GM23338 (cell line): ENCODE measurements around the gene TRIM45. TPM values are rescaled to one million over a fixed set of nuclear protein-coding genes. Genes with fewer than 3 reads are reported as not detected.

Experiments used
- ATAC-seq: fragments of 200-7000 bp; cut with Tn5 transposase; 3 replicates; pipeline ENCODE4 v1.9.1; 2020
- DNase-seq: peaks from one replicate; pipeline ENCODE4 v3.0.0-alpha.2; 2015; ENCODE audit warnings: low spot score
- H2AFZ ChIP-seq: fragments of 200-600 bp; sonication (generic); 2 replicates; pipeline ENCODE4 v1.8.0; 2016; ENCODE audit warnings: antibody characterized with exemption, mild to moderate bottlenecking, moderate library complexity
- H3F3A ChIP-seq: fragments of 200-600 bp; sonication (generic); replicated peaks from 2 replicates; pipeline ENCODE4 v1.8.0; 2017; ENCODE audit warnings: antibody characterized with exemption, mixed run types, low read depth
- H3K27ac ChIP-seq: fragments of 200-600 bp; sonication (generic); 2 replicates; pipeline ENCODE4 v1.6.1; 2016; ENCODE audit warnings: low read depth
- H3K27me3 ChIP-seq: fragments of 200-600 bp; sonication (generic); 2 replicates; pipeline ENCODE4 v1.8.0; 2016; ENCODE audit warnings: mild to moderate bottlenecking, mixed run types, moderate library complexity; ENCODE audit not compliant: insufficient read depth
- H3K36me3 ChIP-seq: fragments of 200-600 bp; sonication (generic); 2 replicates; pipeline ENCODE4 v1.8.0; 2016; ENCODE audit warnings: mild to moderate bottlenecking; ENCODE audit not compliant: insufficient read depth
- H3K4me1 ChIP-seq: fragments of 200-600 bp; sonication (generic); 2 replicates; pipeline ENCODE4 v1.8.0; 2016; ENCODE audit warnings: mild to moderate bottlenecking, moderate library complexity; ENCODE audit not compliant: insufficient read depth
- H3K4me2 ChIP-seq: fragments of 200-600 bp; sonication (generic); 2 replicates; pipeline ENCODE4 v1.7.1; 2017; ENCODE audit warnings: mixed run types
- H3K4me3 ChIP-seq: fragments of 200-600 bp; sonication (generic); 2 replicates; pipeline ENCODE4 v1.6.1; 2016; ENCODE audit warnings: mixed run types
- H3K79me2 ChIP-seq: fragments of 200-600 bp; sonication (generic); replicated peaks from 2 replicates; pipeline ENCODE4 v1.8.0; 2017; ENCODE audit warnings: mild to moderate bottlenecking; ENCODE audit not compliant: insufficient read depth
- H3K9me2 ChIP-seq: fragments of 200-600 bp; sonication (generic); 2 replicates; pipeline ENCODE4 v1.8.0; 2017; ENCODE audit not compliant: insufficient read depth
- H4K20me1 ChIP-seq: fragments of 200-600 bp; sonication (generic); replicated peaks from 2 replicates; pipeline ENCODE4 v1.8.0; 2017; ENCODE audit warnings: mild to moderate bottlenecking; ENCODE audit not compliant: insufficient read depth
- H3K27ac Mint-ChIP-seq: 2 replicates; pipeline ENCODE4 v1.8.0; 2020; ENCODE audit warnings: inconsistent platforms, mild to moderate bottlenecking, moderate library complexity, mixed read lengths
- H3K27me3 Mint-ChIP-seq: 3 replicates; pipeline ENCODE4 v1.8.0; 2022; ENCODE audit warnings: low read depth, mild to moderate bottlenecking, moderate library complexity, mixed read lengths, inconsistent platforms; ENCODE audit not compliant: insufficient read depth, poor library complexity
- H3K36me3 Mint-ChIP-seq: 3 replicates; pipeline ENCODE4 v1.8.0; 2021; ENCODE audit warnings: low read depth, mild to moderate bottlenecking, inconsistent platforms, moderate library complexity, mixed read lengths
- H3K4me1 Mint-ChIP-seq: 3 replicates; pipeline ENCODE4 v1.8.0; 2020; ENCODE audit warnings: mild to moderate bottlenecking, inconsistent platforms, mixed read lengths
- H3K4me3 Mint-ChIP-seq: 3 replicates; pipeline ENCODE4 v1.8.0; 2021; ENCODE audit warnings: moderate library complexity, mild to moderate bottlenecking, inconsistent platforms, mixed read lengths
- H3K9me3 Mint-ChIP-seq: 3 replicates; pipeline ENCODE4 v1.8.0; 2020; ENCODE audit warnings: moderate library complexity, mild to moderate bottlenecking, inconsistent platforms, mixed read lengths
- CREB1 ChIP-seq: fragments of 250-450 bp; sonication (Bioruptor Pico); IDR thresholded peaks from 2 replicates; pipeline ENCODE4 v1.5.0; 2020; ENCODE audit warnings: low read depth, mild to moderate bottlenecking, moderate library complexity
- EZH2 ChIP-seq: fragments of 200-600 bp; sonication (generic); IDR thresholded peaks from one replicate; pipeline ENCODE4 v1.8.0; 2017; ENCODE audit warnings: antibody characterized with exemption, mild to moderate bottlenecking, low read depth; ENCODE audit not compliant: unreplicated experiment
- EZH2phosphoT487 ChIP-seq: fragments of 200-600 bp; sonication (generic); IDR thresholded peaks from one replicate; pipeline ENCODE4 v1.8.1; 2018; ENCODE audit warnings: antibody characterized with exemption; ENCODE audit not compliant: unreplicated experiment
- NANOG ChIP-seq: IDR thresholded peaks from 2 replicates; pipeline ENCODE4 v1.6.1; 2016; ENCODE audit warnings: antibody characterized with exemption, borderline replicate concordance
- POLR2AphosphoS5 ChIP-seq: IDR thresholded peaks from 2 replicates; pipeline ENCODE4 v1.6.1; 2016; ENCODE audit warnings: antibody characterized with exemption, low read depth
- REST ChIP-seq: IDR thresholded peaks from one replicate; pipeline ENCODE4 v1.6.1; 2018; ENCODE audit warnings: antibody characterized with exemption; ENCODE audit not compliant: unreplicated experiment
- STAT1 ChIP-seq: IDR thresholded peaks from one replicate; pipeline ENCODE4 v1.6.1; 2016; ENCODE audit warnings: antibody characterized with exemption; ENCODE audit not compliant: unreplicated experiment
- ZNF114 ChIP-seq: fragments of 250-450 bp; sonication (Bioruptor Pico); IDR thresholded peaks from 2 replicates; pipeline ENCODE4 v1.5.0; 2020; ENCODE audit warnings: mild to moderate bottlenecking, moderate library complexity
- ZNF331 ChIP-seq: fragments of 250-450 bp; sonication (Bioruptor Pico); IDR thresholded peaks from 2 replicates; pipeline ENCODE4 v1.5.0; 2020; ENCODE audit warnings: low read depth, mild to moderate bottlenecking, moderate library complexity
- polyA plus RNA-seq: library from polyadenylated mRNA; unstranded; fragments of >200 nt; fragmentation: Nextera tagmentation; extraction: Ambion mirVana; gene quantifications from 2 replicates; pipeline ENCODE4 v1.2.1, GENCODE V29; 2016
- total RNA-seq: library from RNA; depleted of rRNA; stranded (reverse); fragments of >200 nt; shearing (Covaris generic); gene quantifications from 2 replicates; pipeline ENCODE4 v1.2.3, GENCODE V29; 2014
- TF ChIP-seq, protein P1 (sequence below): fragments of 250-450 bp; sonication (Bioruptor Pico); IDR thresholded peaks from 2 replicates; pipeline ENCODE4 v1.5.0; 2020; ENCODE audit warnings: mild to moderate bottlenecking, moderate library complexity

Gene TRIM45
- total and polyA plus RNA-seq, 2 experiments from 2014 or later = 8.8 to 15.0 TPM

DNA sequence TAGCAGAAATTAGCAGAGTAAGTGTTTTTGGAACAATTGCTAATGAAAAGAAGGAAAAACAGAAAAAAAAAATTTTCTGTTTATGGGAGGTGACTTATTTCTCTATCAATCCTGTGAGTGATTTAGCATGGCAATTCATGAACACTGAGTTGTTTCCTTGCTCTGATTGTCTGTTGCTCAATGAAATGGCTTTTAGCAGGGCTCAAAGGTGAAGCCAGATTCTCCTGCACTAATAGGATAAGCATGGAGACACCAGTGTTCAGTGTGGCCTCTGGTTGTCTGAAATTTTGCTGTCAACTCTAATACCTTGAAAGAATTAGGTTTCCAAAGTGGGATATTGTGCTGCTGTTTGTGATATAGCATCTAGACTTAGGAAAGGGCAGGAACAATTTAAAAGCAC is 15.8 kb downstream of the TRIM45 start (continued):
- TF ChIP-seq, protein P1, sequence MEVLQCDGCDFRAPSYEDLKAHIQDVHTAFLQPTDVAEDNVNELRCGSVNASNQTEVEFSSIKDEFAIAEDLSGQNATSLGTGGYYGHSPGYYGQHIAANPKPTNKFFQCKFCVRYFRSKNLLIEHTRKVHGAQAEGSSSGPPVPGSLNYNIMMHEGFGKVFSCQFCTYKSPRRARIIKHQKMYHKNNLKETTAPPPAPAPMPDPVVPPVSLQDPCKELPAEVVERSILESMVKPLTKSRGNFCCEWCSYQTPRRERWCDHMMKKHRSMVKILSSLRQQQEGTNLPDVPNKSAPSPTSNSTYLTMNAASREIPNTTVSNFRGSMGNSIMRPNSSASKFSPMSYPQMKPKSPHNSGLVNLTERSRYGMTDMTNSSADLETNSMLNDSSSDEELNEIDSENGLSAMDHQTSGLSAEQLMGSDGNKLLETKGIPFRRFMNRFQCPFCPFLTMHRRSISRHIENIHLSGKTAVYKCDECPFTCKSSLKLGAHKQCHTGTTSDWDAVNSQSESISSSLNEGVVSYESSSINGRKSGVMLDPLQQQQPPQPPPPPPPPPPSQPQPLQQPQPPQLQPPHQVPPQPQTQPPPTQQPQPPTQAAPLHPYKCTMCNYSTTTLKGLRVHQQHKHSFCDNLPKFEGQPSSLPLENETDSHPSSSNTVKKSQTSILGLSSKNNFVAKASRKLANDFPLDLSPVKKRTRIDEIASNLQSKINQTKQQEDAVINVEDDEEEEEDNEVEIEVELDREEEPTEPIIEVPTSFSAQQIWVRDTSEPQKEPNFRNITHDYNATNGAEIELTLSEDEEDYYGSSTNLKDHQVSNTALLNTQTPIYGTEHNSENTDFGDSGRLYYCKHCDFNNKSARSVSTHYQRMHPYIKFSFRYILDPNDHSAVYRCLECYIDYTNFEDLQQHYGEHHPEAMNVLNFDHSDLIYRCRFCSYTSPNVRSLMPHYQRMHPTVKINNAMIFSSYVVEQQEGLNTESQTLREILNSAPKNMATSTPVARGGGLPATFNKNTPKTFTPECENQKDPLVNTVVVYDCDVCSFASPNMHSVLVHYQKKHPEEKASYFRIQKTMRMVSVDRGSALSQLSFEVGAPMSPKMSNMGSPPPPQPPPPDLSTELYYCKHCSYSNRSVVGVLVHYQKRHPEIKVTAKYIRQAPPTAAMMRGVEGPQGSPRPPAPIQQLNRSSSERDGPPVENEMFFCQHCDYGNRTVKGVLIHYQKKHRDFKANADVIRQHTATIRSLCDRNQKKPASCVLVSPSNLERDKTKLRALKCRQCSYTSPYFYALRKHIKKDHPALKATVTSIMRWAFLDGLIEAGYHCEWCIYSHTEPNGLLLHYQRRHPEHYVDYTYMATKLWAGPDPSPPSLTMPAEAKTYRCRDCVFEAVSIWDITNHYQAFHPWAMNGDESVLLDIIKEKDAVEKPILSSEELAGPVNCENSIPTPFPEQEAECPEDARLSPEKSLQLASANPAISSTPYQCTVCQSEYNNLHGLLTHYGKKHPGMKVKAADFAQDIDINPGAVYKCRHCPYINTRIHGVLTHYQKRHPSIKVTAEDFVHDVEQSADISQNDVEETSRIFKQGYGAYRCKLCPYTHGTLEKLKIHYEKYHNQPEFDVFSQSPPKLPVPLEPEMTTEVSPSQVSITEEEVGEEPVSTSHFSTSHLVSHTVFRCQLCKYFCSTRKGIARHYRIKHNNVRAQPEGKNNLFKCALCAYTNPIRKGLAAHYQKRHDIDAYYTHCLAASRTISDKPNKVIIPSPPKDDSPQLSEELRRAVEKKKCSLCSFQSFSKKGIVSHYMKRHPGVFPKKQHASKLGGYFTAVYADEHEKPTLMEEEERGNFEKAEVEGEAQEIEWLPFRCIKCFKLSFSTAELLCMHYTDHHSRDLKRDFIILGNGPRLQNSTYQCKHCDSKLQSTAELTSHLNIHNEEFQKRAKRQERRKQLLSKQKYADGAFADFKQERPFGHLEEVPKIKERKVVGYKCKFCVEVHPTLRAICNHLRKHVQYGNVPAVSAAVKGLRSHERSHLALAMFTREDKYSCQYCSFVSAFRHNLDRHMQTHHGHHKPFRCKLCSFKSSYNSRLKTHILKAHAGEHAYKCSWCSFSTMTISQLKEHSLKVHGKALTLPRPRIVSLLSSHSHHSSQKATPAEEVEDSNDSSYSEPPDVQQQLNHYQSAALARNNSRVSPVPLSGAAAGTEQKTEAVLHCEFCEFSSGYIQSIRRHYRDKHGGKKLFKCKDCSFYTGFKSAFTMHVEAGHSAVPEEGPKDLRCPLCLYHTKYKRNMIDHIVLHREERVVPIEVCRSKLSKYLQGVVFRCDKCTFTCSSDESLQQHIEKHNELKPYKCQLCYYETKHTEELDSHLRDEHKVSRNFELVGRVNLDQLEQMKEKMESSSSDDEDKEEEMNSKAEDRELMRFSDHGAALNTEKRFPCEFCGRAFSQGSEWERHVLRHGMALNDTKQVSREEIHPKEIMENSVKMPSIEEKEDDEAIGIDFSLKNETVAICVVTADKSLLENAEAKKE = no peak

DNA sequence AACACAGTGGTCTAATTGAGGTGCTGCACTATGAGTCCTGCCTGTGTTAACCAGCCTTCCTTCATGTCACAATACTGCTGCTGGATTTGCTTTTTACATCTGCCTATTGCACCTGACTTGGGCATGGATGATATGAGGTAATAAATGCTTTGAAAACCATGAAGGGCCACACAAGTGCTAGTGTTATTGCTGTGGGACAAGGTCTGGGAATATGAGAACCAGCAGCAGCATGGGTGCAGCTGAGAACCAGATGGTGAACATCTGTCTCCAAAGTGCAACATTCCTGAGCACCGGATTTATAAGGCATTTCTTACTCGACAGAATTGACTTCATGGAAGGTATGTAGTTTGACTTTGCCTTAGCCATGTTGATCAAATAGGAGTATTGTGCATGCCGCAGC is 16.6 kb downstream of the TRIM45 start:
- Mint-ChIP-seq H3K27me3 (peaks cover 4% of the 10 kb centered on the region), H3K9me3 (no peaks in the 10 kb centered on the region), H3K4me3 (no peak overlapping the region), H3K36me3 (peaks cover 71% of the 10 kb centered on the region), H3K27ac (no peak overlapping the region), H3K4me1 (no peaks in the 10 kb centered on the region)
- H3K9me2 ChIP-seq = no peaks in the 10 kb centered on the region
- H3K27me3 ChIP-seq = no peaks in the 10 kb centered on the region
- no peak for DNase-seq
- H2AFZ ChIP-seq = no peak overlapping the region
- H3K27ac ChIP-seq = no peak overlapping the region
- H3F3A ChIP-seq = no peaks in the 10 kb centered on the region; the same call in 1 of the 2 replicates
- no peak overlapping the region for H3K4me2 ChIP-seq
- no peak overlapping the region for H3K4me3 ChIP-seq
- H3K79me2 ChIP-seq = no peaks in the 10 kb centered on the region
- no peaks in the 10 kb centered on the region for H3K4me1 ChIP-seq
- H4K20me1 ChIP-seq = no peaks in the 10 kb centered on the region; the same call in 1 of the 2 replicates
- peaks cover 54% of the 10 kb centered on the region for H3K36me3 ChIP-seq
- no peak for ATAC-seq
- TF ChIP-seq CREB1 (CRISPR knock-in tag) = no peak
- TF ChIP-seq POLR2AphosphoS5 = no peak
- TF ChIP-seq REST = no peak
- TF ChIP-seq EZH2 = no peak
- no peak for TF ChIP-seq ZNF114 (CRISPR knock-in tag)
- TF ChIP-seq NANOG = no peak
- TF ChIP-seq ZNF331 (CRISPR knock-in tag) = no peak
- no peak for TF ChIP-seq STAT1
- no peak for TF ChIP-seq EZH2phosphoT487
